Gastrocnemius medialis (tissue), 4 donors: ENCODE results near the gene PPARA. TPM values are rescaled to one million over a fixed set of nuclear protein-coding genes. Genes with fewer than 3 reads are reported as not detected.

Experiments used
- ATAC-seq, 2 donors: fragments of 150-250 bp; one replicate each; pipeline ENCODE4 v1.9.1; 2016
- DNase-seq, 2 donors: peaks; one replicate each; pipeline ENCODE4 v3.0.0-alpha.2; 2019
- H3K27ac ChIP-seq, 4 donors: fragments of 200-600 bp; sonication (generic); 1 replicate in 1 of 4; 2 replicates in 3 of 4; pipeline ENCODE4 v1.5.1; 2016 to 2018; ENCODE audit warnings: mild to moderate bottlenecking in 2 of 4, moderate library complexity in 1 of 4
- H3K27me3 ChIP-seq, 3 donors: fragments of 200-600 bp; sonication (generic) in 2 of 3; 1 replicate in 1 of 3; 2 replicates in 2 of 3; pipeline versions ENCODE4 v1.5.1 to v1.6.0; 2016 to 2019; ENCODE audit warnings: mild to moderate bottlenecking in 1 of 3, moderate library complexity in 1 of 3
- H3K36me3 ChIP-seq, 2 donors: fragments of 200-600 bp; sonication (generic) in 1 of 2; one replicate each; pipeline ENCODE4 v1.5.1; 2017 to 2018
- H3K4me1 ChIP-seq, 2 donors: fragments of 200-600 bp; sonication (generic) in 1 of 2; one replicate each; pipeline ENCODE4 v1.5.1; 2016 to 2017; ENCODE audit warnings: mild to moderate bottlenecking in 2 of 2
- H3K4me3 ChIP-seq, 4 donors: fragments of 200-600 bp; sonication (generic) in 3 of 4; 1 replicate in 1 of 4; 2 replicates in 3 of 4; pipeline ENCODE4 v1.5.1; 2016 to 2019; ENCODE audit warnings: mild to moderate bottlenecking in 2 of 4
- H3K9me3 ChIP-seq, 3 donors: fragments of 200-600 bp; sonication (generic) in 2 of 3; 1 replicate in 1 of 3; 2 replicates in 2 of 3; pipeline ENCODE4 v1.5.1; 2016 to 2019
- POLR2A ChIP-seq, 2 donors: fragments of 450-650 bp; IDR thresholded peaks; one replicate each; pipeline ENCODE4 v1.6.1; 2017; ENCODE audit warnings: antibody characterized with exemption in 2 of 2, mild to moderate bottlenecking in 2 of 2, moderate library complexity in 2 of 2
- in situ Hi-C, 4 donors: fragments of 200-750 bp; cut with MboI; loops; one replicate each; pipeline versions ENCODE4 v1.15.0 to v1.8.0; 2017; ENCODE audit warnings: low sequenced_read_pairs in 4 of 4
- intact Hi-C: fragments of 100-400 bp; cut with DNase I; formaldehyde crosslinking; loops from one replicate; pipeline ENCODE4 v1.15.1; 2023; ENCODE audit warnings: low total_unique reads
- total RNA-seq, 4 donors: library from RNA; depleted of rRNA; stranded (reverse); fragments of >200 nt; gene quantifications; one replicate each; pipeline versions ENCODE4 v1.1.0 to v1.2.3, GENCODE V29; 2016
- TF ChIP-seq, protein P1 (sequence below), 5 experiments: fragments of 450-650 bp in 3 of 5; fragments of 200-600 bp in 2 of 5; sonication (generic) in 2 of 5; IDR thresholded peaks in 4 of 5; conservative IDR thresholded peaks in 1 of 5; 1 replicate in 4 of 5; 2 replicates in 1 of 5; pipeline ENCODE4 v1.5.1; 2016 to 2019; ENCODE audit warnings: antibody characterized with exemption in 5 of 5, mild to moderate bottlenecking in 3 of 5, moderate library complexity in 3 of 5

PPARA gene
- total RNA-seq, 4 donors from 2014 or later = 29.6 to 74.8 (median 57.9) TPM

DNA sequence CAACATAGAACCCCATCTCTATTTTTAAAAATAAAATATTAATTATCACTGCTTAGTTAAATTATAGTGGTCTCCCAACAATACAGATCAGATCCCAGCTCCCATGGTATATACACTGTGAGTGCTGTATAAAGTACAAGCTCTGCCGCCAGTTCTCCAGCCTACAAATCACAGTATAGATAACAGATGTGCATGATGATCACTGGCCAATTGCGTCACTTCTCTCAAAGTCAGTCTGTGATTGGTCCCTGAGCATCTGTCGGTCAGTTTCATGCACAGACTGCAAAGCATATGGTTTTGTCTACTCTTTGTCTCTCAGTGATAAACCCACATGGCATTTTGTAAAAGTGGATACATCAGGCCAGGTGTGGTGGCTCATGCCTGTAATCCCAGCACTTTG lies 15.7 kb downstream of the PPARA start:
- in situ Hi-C loops = no loop called here
- ATAC-seq = no peak
- intact Hi-C loops = no loop called here

DNA sequence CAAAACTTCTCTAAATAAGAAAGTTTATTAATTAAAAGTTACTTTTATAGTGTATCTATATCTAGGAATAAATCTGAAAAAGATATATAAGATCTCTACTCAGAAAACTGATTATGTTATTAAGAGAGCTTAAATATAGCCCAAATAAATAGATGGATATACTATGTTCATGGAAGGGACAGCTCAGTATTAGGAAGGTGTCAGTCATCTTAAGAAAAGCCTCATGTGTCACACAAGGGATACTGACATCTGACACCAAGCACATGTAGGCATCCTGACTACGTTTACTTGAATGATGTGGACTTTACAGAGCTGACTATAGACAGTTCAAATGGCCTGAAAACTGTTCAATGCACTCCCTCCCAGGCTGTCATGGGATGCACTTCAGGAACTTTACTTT lies 19.3 kb downstream of the PPARA start:
- intact Hi-C loops = no loop called here
- no peaks in the 10 kb centered on the region for H3K27me3 ChIP-seq
- peaks cover 36 to 39% of the 10 kb centered on the region in 2 donors for H3K4me1 ChIP-seq
- H3K4me3 ChIP-seq = no peak overlapping the region
- in situ Hi-C loops = no loop called here
- H3K9me3 ChIP-seq = no peaks in the 10 kb centered on the region
- ATAC-seq (no peak), DNase-seq (no peak)
- no peaks in the 10 kb centered on the region for H3K36me3 ChIP-seq
- peak overlapping the region in 1 of 4 donors; percentile 86 for H3K27ac ChIP-seq
- TF ChIP-seq, protein P1, sequence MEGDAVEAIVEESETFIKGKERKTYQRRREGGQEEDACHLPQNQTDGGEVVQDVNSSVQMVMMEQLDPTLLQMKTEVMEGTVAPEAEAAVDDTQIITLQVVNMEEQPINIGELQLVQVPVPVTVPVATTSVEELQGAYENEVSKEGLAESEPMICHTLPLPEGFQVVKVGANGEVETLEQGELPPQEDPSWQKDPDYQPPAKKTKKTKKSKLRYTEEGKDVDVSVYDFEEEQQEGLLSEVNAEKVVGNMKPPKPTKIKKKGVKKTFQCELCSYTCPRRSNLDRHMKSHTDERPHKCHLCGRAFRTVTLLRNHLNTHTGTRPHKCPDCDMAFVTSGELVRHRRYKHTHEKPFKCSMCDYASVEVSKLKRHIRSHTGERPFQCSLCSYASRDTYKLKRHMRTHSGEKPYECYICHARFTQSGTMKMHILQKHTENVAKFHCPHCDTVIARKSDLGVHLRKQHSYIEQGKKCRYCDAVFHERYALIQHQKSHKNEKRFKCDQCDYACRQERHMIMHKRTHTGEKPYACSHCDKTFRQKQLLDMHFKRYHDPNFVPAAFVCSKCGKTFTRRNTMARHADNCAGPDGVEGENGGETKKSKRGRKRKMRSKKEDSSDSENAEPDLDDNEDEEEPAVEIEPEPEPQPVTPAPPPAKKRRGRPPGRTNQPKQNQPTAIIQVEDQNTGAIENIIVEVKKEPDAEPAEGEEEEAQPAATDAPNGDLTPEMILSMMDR (IDR thresholded peaks at IDR 0.05 in 4 of 5, conservative IDR thresholded peaks at IDR 0.05 in 1 of 5) = no peak
- TF ChIP-seq POLR2A (IDR thresholded peaks at IDR 0.05) = no peak

More for the DNA sequence above, 15.7 kb downstream of the PPARA start:
- H3K27ac ChIP-seq = no peak overlapping the region
- no peak overlapping the region for H3K4me3 ChIP-seq
- no peak for DNase-seq
- H3K36me3 ChIP-seq = no peaks in the 10 kb centered on the region
- peaks cover 5 to 6% of the 10 kb centered on the region in 2 donors for H3K4me1 ChIP-seq
- no peak for TF ChIP-seq POLR2A (IDR thresholded peaks at IDR 0.05)
- TF ChIP-seq, protein P1 (IDR thresholded peaks at IDR 0.05 in 4 of 5, conservative IDR thresholded peaks at IDR 0.05 in 1 of 5) = no peak
- no peaks in the 10 kb centered on the region for H3K9me3 ChIP-seq
- no peaks in the 10 kb centered on the region for H3K27me3 ChIP-seq

DNA sequence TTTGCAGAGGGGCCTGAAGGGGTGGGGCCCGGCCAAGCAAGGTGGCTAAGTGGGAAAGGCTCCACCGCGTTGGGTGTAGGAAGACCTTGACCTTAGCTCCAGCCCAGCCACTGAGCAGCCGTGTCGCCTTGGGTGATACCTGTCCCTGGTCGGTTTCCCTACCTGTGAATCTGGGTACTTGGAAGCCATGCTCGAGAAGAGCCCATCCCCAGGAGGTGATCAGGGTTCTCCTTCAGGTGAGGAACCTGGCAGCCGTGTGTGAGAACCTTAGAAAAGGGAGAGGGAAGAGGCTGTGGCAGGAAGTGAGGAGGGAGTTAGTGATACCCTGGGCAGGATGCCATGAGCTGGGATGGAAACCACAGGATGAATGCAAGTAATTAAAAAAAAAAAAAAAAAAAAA lies 21.6 kb downstream of the PPARA start:
- in situ Hi-C loops (no loop called here), intact Hi-C loops (no loop called here)
- Histone ChIP-seq H3K4me3 (no peak overlapping the region), H3K36me3 (no peaks in the 10 kb centered on the region), H3K27ac (peak overlapping the region; percentile 71 to 86 (median 81)), H3K9me3 (no peaks in the 10 kb centered on the region), H3K4me1 (peaks cover 36 to 39% of the 10 kb centered on the region in 2 donors), H3K27me3 (no peaks in the 10 kb centered on the region)
- no peak for ATAC-seq
- DNase-seq = peak in 1 of 2 donors; percentile 34
- TF ChIP-seq, protein P1 (IDR thresholded peaks at IDR 0.05 in 4 of 5, conservative IDR thresholded peaks at IDR 0.05 in 1 of 5) = no peak
- TF ChIP-seq POLR2A (IDR thresholded peaks at IDR 0.05) = no peak

DNA sequence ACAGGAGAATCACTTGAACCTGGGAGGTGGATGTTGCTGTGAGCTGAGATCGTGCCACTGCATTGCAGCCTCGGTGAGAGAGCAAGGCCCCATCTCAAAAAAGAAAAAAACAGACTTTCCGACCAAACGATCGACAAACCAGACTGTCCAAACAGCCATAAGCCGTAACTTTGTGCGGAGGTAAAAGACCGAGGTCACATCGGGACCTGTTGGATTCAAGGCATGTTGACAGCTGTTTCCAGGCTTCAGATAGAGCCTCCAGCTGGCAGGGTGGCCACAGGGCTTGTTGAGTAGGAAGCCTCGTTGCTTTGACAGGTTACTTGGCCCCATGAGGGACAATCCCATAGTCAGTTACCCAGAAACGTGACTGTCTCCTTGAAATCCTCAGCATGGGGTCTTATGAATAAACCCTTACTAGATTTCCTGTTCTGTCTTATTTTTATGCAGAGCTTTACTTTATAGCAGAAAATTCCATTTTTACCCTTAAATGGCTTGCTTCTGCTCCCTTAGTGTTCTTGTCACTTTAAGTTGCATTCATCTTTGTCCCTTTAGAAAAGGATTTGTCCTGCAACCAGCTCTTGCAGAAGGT lies 22.3 kb downstream of the PPARA start:
- intact Hi-C loops = no loop called here
- peak overlapping the region; percentile 71 to 86 (median 81) for H3K27ac ChIP-seq
- H3K36me3 ChIP-seq = no peaks in the 10 kb centered on the region
- peaks cover 36 to 39% of the 10 kb centered on the region in 2 donors for H3K4me1 ChIP-seq
- H3K4me3 ChIP-seq = no peak overlapping the region
- ATAC-seq = peak; percentile 76 to 83
- DNase-seq = peak; percentile 54 to 81
- in situ Hi-C loops = no loop called here
- no peaks in the 10 kb centered on the region for H3K27me3 ChIP-seq
- H3K9me3 ChIP-seq = no peaks in the 10 kb centered on the region
- no peak for TF ChIP-seq POLR2A (IDR thresholded peaks at IDR 0.05)
- TF ChIP-seq, protein P1 (IDR thresholded peaks at IDR 0.05 in 4 of 5, conservative IDR thresholded peaks at IDR 0.05 in 1 of 5) = no peak

DNA sequence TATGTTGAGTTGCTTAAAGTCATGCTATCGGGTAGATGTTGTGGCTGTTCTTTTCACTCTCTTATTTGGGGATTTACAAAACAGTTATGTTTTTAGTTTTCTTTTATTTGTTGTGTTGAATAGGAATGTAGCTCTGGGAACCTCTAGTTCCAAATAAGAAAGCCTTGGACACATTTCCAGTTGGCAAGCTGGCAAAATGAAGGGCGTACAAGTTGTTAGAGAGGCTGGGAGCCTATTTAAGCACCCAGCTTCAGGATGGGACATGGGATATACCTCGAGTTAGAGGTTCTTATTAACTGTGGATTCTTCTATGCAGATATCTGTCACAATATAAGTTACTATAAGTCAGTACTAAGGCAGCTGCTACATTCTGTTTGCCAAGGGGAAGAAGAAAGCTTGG lies 22.8 kb downstream of the PPARA start:
- Histone ChIP-seq H3K9me3 (no peaks in the 10 kb centered on the region), H3K4me3 (no peak overlapping the region), H3K36me3 (no peaks in the 10 kb centered on the region), H3K27me3 (no peaks in the 10 kb centered on the region), H3K4me1 (peaks cover 36 to 39% of the 10 kb centered on the region in 2 donors), H3K27ac (peak overlapping the region; percentile 71 to 86 (median 81))
- DNase-seq = peak in 1 of 2 donors; percentile 23
- intact Hi-C loops = no loop called here
- ATAC-seq = no peak
- in situ Hi-C loops = no loop called here
- TF ChIP-seq, protein P1 (IDR thresholded peaks at IDR 0.05 in 4 of 5, conservative IDR thresholded peaks at IDR 0.05 in 1 of 5) = no peak
- no peak for TF ChIP-seq POLR2A (IDR thresholded peaks at IDR 0.05)
